HEK293 (cell line): ENCODE data around the gene LRAT.

Experiments
- CTCF ChIA-PET: fragments of 350-600 bp; formaldehyde crosslinking; extraction: SDS; loops from one replicate; lab custom pipeline; 2021; ENCODE audit warnings: antibody characterized with exemption; lab: Yijun Ruan, JAX
- POLR2A ChIA-PET: fragments of 300-600 bp; formaldehyde crosslinking; extraction: SDS; loops from one replicate; lab custom pipeline; 2020; ENCODE audit warnings: antibody characterized with exemption, inconsistent platforms; lab: Yijun Ruan, JAX
- H3K27ac ChIP-seq: fragments of 200-500 bp; sonication (Bioruptor generic); 2 replicates; pipeline ENCODE4 v1.5.1; 2014; ENCODE audit warnings: low read depth, low read length, control low read depth, inconsistent platforms; ENCODE audit errors: extremely low read depth
- H3K36me3 ChIP-seq, 2 experiments: fragments of 200-500 bp in 1 of 2; sonication (Bioruptor generic) in 1 of 2; 1 replicate in 1 of 2; 2 replicates in 1 of 2; pipeline ENCODE4 v1.5.1; 2014 to 2017; ENCODE audit warnings: inconsistent platforms in 2 of 2, low read length in 2 of 2; ENCODE audit not compliant: control insufficient read depth in 2 of 2, insufficient read depth in 1 of 2
- H3K4me1 ChIP-seq: fragments of 200-500 bp; sonication (Bioruptor generic); 2 replicates; pipeline ENCODE4 v1.5.1; 2014; ENCODE audit warnings: mild to moderate bottlenecking, low read length, inconsistent platforms; ENCODE audit not compliant: control insufficient read depth, insufficient read depth
- H3K4me3 ChIP-seq: 2 replicates; pipeline ENCODE4 v1.5.1; 2011; ENCODE audit warnings: low read depth, mild to moderate bottlenecking, control low read depth, low read length, moderate library complexity
- H3K9me3 ChIP-seq: fragments of 200-500 bp; sonication (Bioruptor generic); 2 replicates; pipeline ENCODE4 v1.5.1; 2014; ENCODE audit warnings: low read depth, low read length, inconsistent platforms; ENCODE audit not compliant: control insufficient read depth, insufficient read depth
- BCL11B ChIP-seq: fragments of 450-650 bp; formaldehyde crosslinking; IDR thresholded peaks from 2 replicates; pipeline ENCODE4 v1.5.1; 2016; ENCODE audit warnings: low read depth, missing biosample characterization, missing genetic modification characterization
- GLIS2 ChIP-seq: fragments of 450-650 bp; formaldehyde crosslinking; IDR thresholded peaks from 2 replicates; pipeline ENCODE4 v1.5.1; 2016; ENCODE audit warnings: missing biosample characterization, missing genetic modification characterization
- HOXC10 ChIP-seq: sonication (generic); formaldehyde crosslinking; IDR thresholded peaks from 2 replicates; pipeline ENCODE4 v1.8.1; 2023; ENCODE audit warnings: mild to moderate bottlenecking, missing genetic modification reagents
- PRDM10 ChIP-seq: fragments of 450-650 bp; formaldehyde crosslinking; IDR thresholded peaks from 2 replicates; pipeline ENCODE4 v1.5.1; 2016; ENCODE audit warnings: missing biosample characterization, missing genetic modification characterization
- PRDM6 ChIP-seq: fragments of 450-650 bp; formaldehyde crosslinking; IDR thresholded peaks from 2 replicates; pipeline ENCODE4 v1.5.1; 2017; ENCODE audit warnings: missing biosample characterization, missing genetic modification characterization
- SCRT1 ChIP-seq: fragments of 450-650 bp; formaldehyde crosslinking; IDR thresholded peaks from 2 replicates; pipeline ENCODE4 v1.5.1; 2016; ENCODE audit warnings: missing biosample characterization, missing genetic modification characterization, borderline replicate concordance
- TSHZ1 ChIP-seq: fragments of 450-650 bp; formaldehyde crosslinking; IDR thresholded peaks from 2 replicates; pipeline ENCODE4 v1.5.1; 2016; ENCODE audit warnings: missing biosample characterization, missing genetic modification characterization, borderline replicate concordance
- ZBTB1 ChIP-seq: fragments of 450-650 bp; formaldehyde crosslinking; IDR thresholded peaks from 2 replicates; pipeline ENCODE4 v1.5.1; 2016; ENCODE audit warnings: missing biosample characterization, missing genetic modification characterization
- ZBTB17 ChIP-seq: fragments of 450-650 bp; formaldehyde crosslinking; IDR thresholded peaks from 2 replicates; pipeline ENCODE4 v1.5.1; 2016; ENCODE audit warnings: missing biosample characterization, missing genetic modification characterization
- ZBTB21 ChIP-seq: fragments of 450-650 bp; formaldehyde crosslinking; IDR thresholded peaks from 2 replicates; pipeline ENCODE4 v1.5.1; 2017; ENCODE audit warnings: missing biosample characterization, missing genetic modification characterization
- ZNF175 ChIP-seq: fragments of 450-650 bp; formaldehyde crosslinking; IDR thresholded peaks from 2 replicates; pipeline ENCODE4 v1.5.1; 2016; ENCODE audit warnings: missing biosample characterization, missing genetic modification characterization
- ZNF184 ChIP-seq: fragments of 450-650 bp; IDR thresholded peaks from 2 replicates; pipeline ENCODE4 v1.5.1; 2018; ENCODE audit warnings: missing biosample characterization, mild to moderate bottlenecking, missing genetic modification characterization
- ZNF221 ChIP-seq: fragments of 450-650 bp; formaldehyde crosslinking; IDR thresholded peaks from 2 replicates; pipeline ENCODE4 v1.5.1; 2017; ENCODE audit warnings: missing biosample characterization, missing genetic modification characterization, borderline replicate concordance
- ZNF239 ChIP-seq: fragments of 450-650 bp; formaldehyde crosslinking; IDR thresholded peaks from 2 replicates; pipeline ENCODE4 v1.5.1; 2016; ENCODE audit warnings: missing biosample characterization, missing genetic modification characterization
- ZNF280C ChIP-seq: fragments of 450-650 bp; formaldehyde crosslinking; IDR thresholded peaks from 2 replicates; pipeline ENCODE4 v1.5.1; 2016; ENCODE audit warnings: missing biosample characterization, missing genetic modification characterization
- ZNF311 ChIP-seq: fragments of 450-650 bp; formaldehyde crosslinking; IDR thresholded peaks from 2 replicates; pipeline ENCODE4 v1.5.1; 2017; ENCODE audit warnings: missing biosample characterization, missing genetic modification characterization, borderline replicate concordance
- ZNF37A ChIP-seq: fragments of 450-650 bp; IDR thresholded peaks from 2 replicates; pipeline ENCODE4 v1.5.1; 2018; ENCODE audit warnings: missing biosample characterization, missing genetic modification characterization
- ZNF404 ChIP-seq: fragments of 450-650 bp; formaldehyde crosslinking; IDR thresholded peaks from 2 replicates; pipeline ENCODE4 v1.5.1; 2017; ENCODE audit warnings: missing biosample characterization, missing genetic modification characterization
- ZNF423 ChIP-seq: fragments of 450-650 bp; formaldehyde crosslinking; IDR thresholded peaks from 2 replicates; pipeline ENCODE4 v1.5.1; 2016; ENCODE audit warnings: missing biosample characterization, missing genetic modification characterization
- ZNF433 ChIP-seq: fragments of 450-650 bp; formaldehyde crosslinking; IDR thresholded peaks from 2 replicates; pipeline ENCODE4 v1.5.1; 2016; ENCODE audit warnings: missing biosample characterization, missing genetic modification characterization, low read depth
- ZNF560 ChIP-seq: fragments of 450-650 bp; formaldehyde crosslinking; IDR thresholded peaks from 2 replicates; pipeline ENCODE4 v1.5.1; 2017; ENCODE audit warnings: missing biosample characterization, missing genetic modification characterization, borderline replicate concordance
- ZNF621 ChIP-seq: fragments of 450-650 bp; formaldehyde crosslinking; IDR thresholded peaks from 2 replicates; pipeline ENCODE4 v1.5.1; 2017; ENCODE audit warnings: missing biosample characterization, missing genetic modification characterization
- ZNF747 ChIP-seq: fragments of 450-650 bp; formaldehyde crosslinking; IDR thresholded peaks from 2 replicates; pipeline ENCODE4 v1.5.1; 2016; ENCODE audit warnings: missing biosample characterization, missing genetic modification characterization
- ZXDB ChIP-seq: fragments of 450-650 bp; formaldehyde crosslinking; IDR thresholded peaks from 2 replicates; pipeline ENCODE4 v1.5.1; 2016; ENCODE audit warnings: missing biosample characterization, missing genetic modification characterization

LRAT gene

GRCh38 chr4:154743683-154744340, at the start of gene LRAT (continued):
- no peak for TF ChIP-seq SCRT1
- TF ChIP-seq ZBTB17: no peak
- no peak for TF ChIP-seq ZNF311 (tag by site-specific recombination)
- TF ChIP-seq TSHZ1 (tag by site-specific recombination): no peak
- TF ChIP-seq GLIS2: peak; percentile 66; the same call in 1 of the 2 replicates
- TF ChIP-seq ZBTB21 (tag by site-specific recombination): no peak
- TF ChIP-seq ZNF747 (tag by site-specific recombination): no peak
- no peak for TF ChIP-seq ZNF175 (tag by site-specific recombination)
- no peak for TF ChIP-seq ZNF404
- TF ChIP-seq ZNF433 (tag by site-specific recombination): no peak
- TF ChIP-seq ZNF280C (tag by site-specific recombination): no peak
- no peak for TF ChIP-seq ZNF239 (tag by site-specific recombination)
- TF ChIP-seq ZBTB1 (tag by site-specific recombination): no peak
- no peak for TF ChIP-seq ZNF560
- no peak for TF ChIP-seq ZXDB (tag by site-specific recombination)

GRCh38 chr4:154707877-154708276, 35.9 kb upstream of the LRAT start:
- Histone ChIP-seq H3K36me3 (no peaks in the 10 kb centered on the region), H3K9me3 (no peaks in the 10 kb centered on the region), H3K27ac (no peak overlapping the region), H3K4me1 (no peaks in the 10 kb centered on the region), H3K4me3 (no peak overlapping the region)
- ChIA-PET POLR2A (no interaction called here), CTCF (interaction anchor here (1.0 kb wide), 1 partner anchor 12 kb away, joined by 3 read pairs; no protein-coding TSS in a partner anchor)
- TF ChIP-seq ZNF184 (tag by site-specific recombination): no peak
- no peak for TF ChIP-seq PRDM10
- TF ChIP-seq BCL11B (tag by site-specific recombination): no peak
- no peak for TF ChIP-seq HOXC10 (CRISPR knock-in tag)
- no peak for TF ChIP-seq ZNF221 (tag by site-specific recombination)
- no peak for TF ChIP-seq ZNF423 (tag by site-specific recombination)
- TF ChIP-seq PRDM6 (tag by site-specific recombination): no peak
- no peak for TF ChIP-seq ZNF621 (tag by site-specific recombination)
- TF ChIP-seq ZNF37A (tag by site-specific recombination): no peak
- TF ChIP-seq SCRT1: no peak
